Fibroblast of mammary gland (primary cell): Measurements from ENCODE around the gene MAIP1.

Source experiments
- DNase-seq: peaks from one replicate; pipeline ENCODE4 v3.0.0-alpha.2; 2010; ENCODE audit warnings: low read depth
- H3K4me3 ChIP-seq: 2 replicates; pipeline ENCODE4 v1.5.1; 2011; ENCODE audit warnings: low read depth, mild to moderate bottlenecking, low read length, moderate library complexity; ENCODE audit not compliant: control insufficient read depth
- TF ChIP-seq, protein P1 (sequence below): conservative IDR thresholded peaks from 2 replicates; pipeline ENCODE4 v1.5.1; 2011; ENCODE audit warnings: low read depth, low read length, inconsistent platforms; ENCODE audit not compliant: control insufficient read depth, insufficient read depth

Gene MAIP1

DNA sequence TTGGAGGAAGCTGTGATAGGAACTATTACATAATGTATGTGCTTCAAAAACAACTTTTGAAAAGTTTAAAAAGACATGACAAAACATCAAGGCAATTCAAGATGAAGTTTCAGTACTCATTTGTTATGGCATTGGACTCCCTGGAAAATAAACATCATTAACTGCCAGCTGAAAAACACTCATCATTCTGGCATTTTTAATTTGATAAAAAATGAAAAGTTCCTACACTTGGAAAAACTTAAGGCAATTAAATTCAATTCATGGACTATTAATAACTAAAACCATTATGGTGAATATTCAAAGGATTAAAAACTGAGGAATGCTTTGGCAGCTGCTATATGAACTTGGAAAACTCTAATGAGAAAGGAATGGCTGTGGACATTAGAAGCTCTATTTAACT lies 8.5 kb upstream of the MAIP1 start:
- TF ChIP-seq, protein P1, sequence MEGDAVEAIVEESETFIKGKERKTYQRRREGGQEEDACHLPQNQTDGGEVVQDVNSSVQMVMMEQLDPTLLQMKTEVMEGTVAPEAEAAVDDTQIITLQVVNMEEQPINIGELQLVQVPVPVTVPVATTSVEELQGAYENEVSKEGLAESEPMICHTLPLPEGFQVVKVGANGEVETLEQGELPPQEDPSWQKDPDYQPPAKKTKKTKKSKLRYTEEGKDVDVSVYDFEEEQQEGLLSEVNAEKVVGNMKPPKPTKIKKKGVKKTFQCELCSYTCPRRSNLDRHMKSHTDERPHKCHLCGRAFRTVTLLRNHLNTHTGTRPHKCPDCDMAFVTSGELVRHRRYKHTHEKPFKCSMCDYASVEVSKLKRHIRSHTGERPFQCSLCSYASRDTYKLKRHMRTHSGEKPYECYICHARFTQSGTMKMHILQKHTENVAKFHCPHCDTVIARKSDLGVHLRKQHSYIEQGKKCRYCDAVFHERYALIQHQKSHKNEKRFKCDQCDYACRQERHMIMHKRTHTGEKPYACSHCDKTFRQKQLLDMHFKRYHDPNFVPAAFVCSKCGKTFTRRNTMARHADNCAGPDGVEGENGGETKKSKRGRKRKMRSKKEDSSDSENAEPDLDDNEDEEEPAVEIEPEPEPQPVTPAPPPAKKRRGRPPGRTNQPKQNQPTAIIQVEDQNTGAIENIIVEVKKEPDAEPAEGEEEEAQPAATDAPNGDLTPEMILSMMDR = no peak
- DNase-seq = no peak
- no peak overlapping the region for H3K4me3 ChIP-seq

DNA sequence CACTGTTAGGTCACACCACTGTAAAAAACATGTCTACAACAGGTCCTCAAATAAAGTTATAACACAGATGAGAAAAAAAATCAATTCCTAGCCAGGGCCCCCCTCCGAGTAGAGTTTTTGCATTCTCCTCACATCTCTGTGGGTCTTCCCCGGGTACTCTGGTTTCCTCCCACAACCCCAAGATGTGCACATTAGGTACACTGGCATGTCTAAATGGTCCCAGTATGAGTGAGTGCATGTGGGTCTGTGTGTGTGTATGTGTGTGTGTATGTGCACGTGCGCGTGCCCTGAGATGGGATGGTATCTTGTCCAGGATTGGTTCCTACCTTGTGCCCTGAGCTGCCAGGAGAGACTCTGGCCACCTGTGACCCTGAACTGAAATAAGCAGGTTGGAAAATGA lies 5.0 kb upstream of the MAIP1 start:
- TF ChIP-seq, protein P1 = no peak
- no peak for DNase-seq
- H3K4me3 ChIP-seq = no peak overlapping the region

DNA sequence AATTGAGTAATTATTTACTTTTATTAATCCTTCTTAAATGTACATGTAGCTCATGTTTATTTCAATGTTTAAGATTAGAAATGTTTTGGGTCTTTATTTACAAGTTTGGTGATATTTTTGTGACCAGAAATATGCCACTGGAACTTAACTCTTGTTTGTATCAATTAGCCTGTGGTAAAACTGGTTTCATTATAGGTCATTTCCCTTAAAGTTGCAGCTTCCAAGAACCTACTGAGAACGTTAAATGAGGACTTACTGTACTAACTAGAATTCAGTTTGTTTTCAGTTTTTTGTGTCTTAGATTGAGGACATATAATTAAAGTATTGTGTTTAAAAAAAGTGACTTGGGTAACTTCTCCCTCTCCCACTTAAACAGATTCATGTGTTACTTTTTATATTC lies 4.4 kb upstream of the MAIP1 start:
- H3K4me3 ChIP-seq = no peak overlapping the region
- TF ChIP-seq, protein P1 = no peak
- DNase-seq = no peak

DNA sequence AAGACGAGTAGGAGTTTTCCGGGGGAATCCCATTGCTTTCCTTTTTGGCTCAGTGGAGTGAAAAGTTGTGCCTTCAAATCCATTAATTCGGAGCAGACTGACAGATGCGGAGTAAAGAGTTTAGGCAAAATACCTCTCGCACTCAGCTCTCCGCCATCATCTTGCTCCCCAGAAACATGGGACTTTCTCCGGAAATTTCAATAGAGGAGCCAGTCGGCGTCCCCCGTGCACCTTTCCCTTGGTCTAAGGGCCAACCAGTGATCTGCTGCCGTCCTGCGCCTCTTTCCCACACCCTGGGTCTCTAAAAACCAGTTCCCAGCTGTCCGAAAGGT lies 409 bp upstream of the MAIP1 start:
- no peak for DNase-seq
- TF ChIP-seq, protein P1 = no peak

DNA sequence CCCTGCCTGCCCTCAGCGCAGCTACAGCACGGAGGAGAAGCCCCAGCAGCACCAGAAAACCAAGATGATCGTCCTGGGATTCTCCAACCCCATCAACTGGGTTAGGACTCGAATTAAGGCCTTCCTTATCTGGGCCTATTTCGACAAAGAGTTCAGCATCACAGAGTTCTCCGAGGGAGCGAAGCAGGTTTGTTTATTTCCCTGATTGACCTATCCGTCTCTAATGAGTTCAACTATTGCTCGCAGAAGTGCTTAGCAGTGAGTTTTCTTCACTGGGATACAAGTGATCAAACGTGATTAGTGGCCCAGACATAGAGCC lies 639 bp downstream of the MAIP1 start:
- TF ChIP-seq, protein P1 = no peak
- no peak for DNase-seq
- H3K4me3 ChIP-seq = peak overlapping the region; percentile 81

More for the DNA sequence above, 409 bp upstream of the MAIP1 start:
- peak overlapping the region; percentile 81 for H3K4me3 ChIP-seq

DNA sequence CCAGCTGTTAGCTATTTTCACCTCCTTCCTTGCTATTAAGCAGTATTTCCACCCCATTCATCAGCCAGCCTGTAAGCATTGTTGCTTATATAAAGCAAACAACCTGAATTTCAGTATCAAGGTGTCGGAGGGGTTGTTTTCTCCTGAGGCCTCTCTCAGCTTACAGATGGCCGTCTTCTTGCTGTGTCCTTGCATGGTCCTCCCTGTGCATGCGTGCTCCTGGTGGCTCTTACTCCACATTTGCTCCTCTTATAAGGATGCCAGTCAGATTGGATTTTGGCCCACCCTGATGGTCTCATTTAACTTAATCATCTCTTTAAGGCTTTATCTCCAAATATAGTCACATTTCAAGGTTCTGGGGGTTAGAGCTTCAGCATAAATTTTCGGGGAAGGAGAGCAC lies 2.6 kb downstream of the MAIP1 start:
- no peak for DNase-seq
- TF ChIP-seq, protein P1 = no peak
- no peak overlapping the region for H3K4me3 ChIP-seq

DNA sequence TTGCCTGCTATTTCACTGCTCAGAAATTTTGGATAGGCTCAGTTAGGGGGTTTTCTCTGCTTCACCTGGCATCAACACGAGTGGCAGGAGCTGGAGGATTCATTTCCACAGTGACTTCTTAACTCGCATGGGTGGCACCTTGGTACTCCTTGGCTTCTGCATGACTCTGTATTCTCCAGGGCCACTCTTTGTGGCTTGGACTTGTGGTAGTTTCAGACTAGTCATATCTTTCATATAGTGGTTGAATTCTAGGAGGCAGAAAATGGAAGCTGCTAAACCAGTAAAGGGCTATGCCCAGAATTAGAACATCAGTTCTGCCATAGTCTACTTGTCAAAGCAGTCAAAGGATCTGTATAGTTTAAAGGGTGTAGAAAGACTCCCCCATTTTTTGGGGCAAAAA lies 6.8 kb downstream of the MAIP1 start:
- TF ChIP-seq, protein P1 = no peak
- DNase-seq = no peak

More for the DNA sequence above, 6.8 kb downstream of the MAIP1 start:
- no peak overlapping the region for H3K4me3 ChIP-seq
